ENCODE data around the gene FUT6. TPM values are rescaled to one million over a fixed set of nuclear protein-coding genes. Genes with fewer than 3 reads are reported as not detected.
"Not testable (repeated sequence)": the region's sequence is repeated elsewhere in the genome, so short reads cannot be mapped to it uniquely, and the experiment has no call there.

FUT6 gene
- total RNA-seq, 3 donors from 2014 or later: 0.73 to 4.3 TPM; not detected in 1

DNA sequence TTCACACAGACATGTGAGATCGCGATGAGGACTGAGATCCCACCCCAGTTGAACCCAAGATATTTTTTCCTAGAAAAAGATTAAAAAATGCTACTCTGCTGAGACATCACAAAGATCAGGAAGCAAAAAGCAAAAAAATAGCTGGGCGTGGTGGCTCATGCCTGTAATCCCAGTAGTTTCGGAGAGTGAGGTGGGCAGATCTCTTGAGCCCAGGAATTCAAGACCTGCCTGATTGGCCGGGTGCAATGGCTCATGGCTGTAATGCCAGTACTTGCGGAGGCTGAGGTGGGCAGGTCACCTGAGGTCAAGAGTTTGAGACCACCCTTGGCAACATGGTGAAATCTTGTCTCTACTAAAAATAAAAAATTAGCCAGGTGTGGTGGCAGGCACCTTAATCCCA is 10.7 kb upstream of the FUT6 start:
- Histone ChIP-seq H3K4me3 (no peak overlapping the region), H3K36me3 (no peaks in the 10 kb centered on the region), H3K27ac (no peak overlapping the region), H3K4me1 (no peaks in the 10 kb centered on the region), H3K27me3 (no peaks in the 10 kb centered on the region), H3K9me3 (no peaks in the 10 kb centered on the region)
- no peak for DNase-seq (ENCODE audit: low spot score in 2 of 2)
- TF ChIP-seq CTCF (IDR thresholded peaks at IDR 0.05): no peak
- no peak for TF ChIP-seq POLR2AphosphoS5 (IDR thresholded peaks at IDR 0.05)
- TF ChIP-seq POLR2A (IDR thresholded peaks at IDR 0.05): no peak
- intact Hi-C loops (cut with DNase I; ENCODE audit: low total_unique reads): no loop called here

DNA sequence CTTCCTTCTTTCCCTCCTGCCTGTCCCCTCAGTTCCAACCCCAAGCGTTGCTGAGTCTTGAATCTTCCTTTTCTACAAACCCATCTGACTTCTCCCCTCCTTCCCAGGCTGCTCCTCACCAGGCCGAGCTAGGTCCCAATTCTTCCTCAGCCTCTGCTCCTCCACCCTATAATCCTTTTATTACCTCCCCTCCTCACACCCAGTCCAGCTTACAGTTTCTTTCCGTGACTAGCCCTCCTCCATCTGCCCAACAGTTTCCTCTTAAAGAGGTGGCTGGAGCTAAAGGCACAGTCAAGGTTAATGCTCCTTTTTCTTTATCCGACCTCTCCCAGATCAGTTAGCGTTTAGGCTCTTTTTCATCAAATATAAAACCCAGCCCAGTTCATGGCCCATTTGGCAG is 9.1 kb upstream of the FUT6 start:
- H3K4me3 ChIP-seq; H3K27me3 ChIP-seq; H3K27ac ChIP-seq; H3K4me1 ChIP-seq; intact Hi-C loops (cut with DNase I; ENCODE audit: low total_unique reads); H3K36me3 ChIP-seq; DNase-seq (ENCODE audit: low spot score in 2 of 2); H3K9me3 ChIP-seq: not testable (repeated sequence)

DNA sequence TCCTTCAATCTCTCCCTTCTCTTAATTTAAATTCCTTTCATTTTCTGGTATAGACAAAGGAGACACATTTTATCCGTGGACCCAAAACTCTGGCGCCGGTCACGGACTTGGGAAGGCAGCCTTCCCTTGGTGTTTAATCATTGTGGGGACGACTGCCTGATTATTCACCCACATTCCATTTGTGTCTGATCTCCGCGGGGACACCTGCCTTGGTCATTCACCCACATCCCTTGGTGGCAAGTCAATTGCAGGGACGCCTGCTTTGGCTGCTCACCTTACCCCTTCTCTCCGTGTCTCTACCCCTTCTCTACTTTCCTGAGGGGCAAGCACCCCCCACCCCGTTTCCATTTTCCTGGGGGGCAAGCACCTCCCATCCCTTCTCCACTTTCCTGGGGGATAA is 8.3 kb upstream of the FUT6 start:
- H3K27me3 ChIP-seq; H3K27ac ChIP-seq; H3K9me3 ChIP-seq; DNase-seq (ENCODE audit: low spot score in 2 of 2); H3K4me1 ChIP-seq; intact Hi-C loops (cut with DNase I; ENCODE audit: low total_unique reads); H3K4me3 ChIP-seq; H3K36me3 ChIP-seq: not testable (repeated sequence)

DNA sequence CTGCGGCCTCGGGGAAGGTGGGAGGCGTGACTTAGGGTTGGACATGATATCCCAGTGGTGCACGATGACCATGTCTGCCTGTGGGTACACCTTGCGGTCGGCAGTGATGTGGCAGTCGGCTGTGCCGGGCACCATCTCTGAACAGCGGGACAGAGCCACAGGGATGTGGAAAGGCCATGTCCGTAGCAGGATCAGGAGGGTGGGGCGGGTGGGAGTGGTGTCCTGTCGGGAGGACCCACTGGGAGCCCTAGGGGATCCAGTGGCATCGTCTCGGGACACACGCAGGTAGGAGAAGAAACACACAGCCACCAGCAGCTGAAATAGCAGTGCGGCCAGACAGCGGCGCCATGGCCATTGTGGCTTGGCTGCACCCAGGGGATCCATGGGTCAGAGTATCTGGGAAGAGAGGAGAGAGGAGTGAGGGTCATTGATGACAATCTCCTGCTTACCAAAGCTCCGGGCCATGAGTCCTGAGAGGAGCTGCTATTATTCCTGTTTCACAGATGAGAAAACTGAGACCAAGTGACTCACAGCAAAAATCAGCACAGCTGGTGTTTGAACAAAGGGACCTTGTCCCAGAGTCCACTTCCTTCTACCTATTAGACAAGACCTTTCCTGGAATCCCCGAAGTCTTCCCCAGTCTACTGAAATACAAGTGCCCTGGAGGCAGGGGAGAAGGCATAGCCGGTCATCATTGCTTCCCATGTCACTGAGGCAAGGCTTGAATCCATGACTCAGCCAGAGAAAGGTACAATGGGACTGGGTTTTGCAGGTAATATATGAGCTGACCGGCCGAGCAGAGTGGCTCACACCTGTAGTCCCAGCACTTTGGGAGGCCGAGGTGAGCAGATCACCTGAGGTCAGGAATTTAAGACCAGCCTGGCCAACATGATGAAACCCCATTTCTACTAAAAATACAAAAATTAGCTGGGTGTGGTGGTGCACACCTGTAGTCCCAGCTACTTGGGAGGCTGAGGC is 5.2 kb upstream of the FUT6 start:
- H3K27ac ChIP-seq: no peak overlapping the region
- H3K9me3 ChIP-seq: no peaks in the 10 kb centered on the region
- H3K27me3 ChIP-seq: no peaks in the 10 kb centered on the region
- no peak for DNase-seq (ENCODE audit: low spot score in 2 of 2)
- no peaks in the 10 kb centered on the region for H3K36me3 ChIP-seq
- H3K4me3 ChIP-seq: no peak overlapping the region
- no peak for TF ChIP-seq POLR2A (IDR thresholded peaks at IDR 0.05)
- intact Hi-C loops (cut with DNase I; ENCODE audit: low total_unique reads): loop anchor here (5.0 kb wide), 1 partner anchor 988 kb away; no protein-coding TSS in a partner anchor
- H3K4me1 ChIP-seq: no peaks in the 10 kb centered on the region

GRCh38 chr19:5843295-5843927 is 3.9 kb upstream of the FUT6 start:
- Histone ChIP-seq H3K36me3 (no peaks in the 10 kb centered on the region), H3K4me3 (no peak overlapping the region), H3K9me3 (no peaks in the 10 kb centered on the region), H3K27ac (no peak overlapping the region), H3K4me1 (no peaks in the 10 kb centered on the region), H3K27me3 (no peaks in the 10 kb centered on the region)
- intact Hi-C loops (cut with DNase I; ENCODE audit: low total_unique reads): loop anchor here (5.0 kb wide), 1 partner anchor 989 kb away; no protein-coding TSS in a partner anchor
- DNase-seq (ENCODE audit: low spot score in 2 of 2): no peak
- no peak for TF ChIP-seq CTCF (IDR thresholded peaks at IDR 0.05)
- no peak for TF ChIP-seq POLR2AphosphoS5 (IDR thresholded peaks at IDR 0.05)
- no peak for TF ChIP-seq POLR2A (IDR thresholded peaks at IDR 0.05)

- not testable (repeated sequence) for H3K36me3 ChIP-seq; DNase-seq (ENCODE audit: low spot score in 2 of 2)
These were observed 2.2 kb upstream of the FUT6 start for GRCh38 chr19:5841735-5842111.

More at GRCh38 chr19:5841735-5842111, 2.2 kb upstream of the FUT6 start:
- not testable (repeated sequence) for H3K9me3 ChIP-seq, H3K4me3 ChIP-seq, H3K27ac ChIP-seq, H3K4me1 ChIP-seq, H3K27me3 ChIP-seq
- intact Hi-C loops (cut with DNase I; ENCODE audit: low total_unique reads): loop anchor here (5.0 kb wide), 1 partner anchor 991 kb away; no protein-coding TSS in a partner anchor
